ENCODE data around the gene PLEKHF1. TPM values are rescaled to one million over a fixed set of nuclear protein-coding genes. Genes with fewer than 3 reads are reported as not detected.

Gene PLEKHF1
- total and polyA plus RNA-seq, 2 of the 13 experiments (the other 11 are each of a cell fraction or from before 2014, with no cell fraction given), result 2.9 to 3.8 TPM

GRCh38 chr19:29631450-29631849 is 33.8 kb upstream of the PLEKHF1 start (continued):
- TF ChIP-seq HBP1 (CRISPR knock-in tag; IDR thresholded peaks at IDR 0.05; ENCODE audit: low read depth), result no peak
- no peak for TF ChIP-seq GTF3A (CRISPR knock-in tag; conservative IDR thresholded peaks at IDR 0.05)
- TF ChIP-seq ZKSCAN8 (CRISPR knock-in tag; IDR thresholded peaks at IDR 0.05; ENCODE audit: borderline replicate concordance), result no peak
- TF ChIP-seq BRCA1 (CRISPR knock-in tag; IDR thresholded peaks at IDR 0.05), result no peak
- no peak for TF ChIP-seq FOXP1 (IDR thresholded peaks at IDR 0.05)
- no peak for TF ChIP-seq FOXP1 (CRISPR knock-in tag; IDR thresholded peaks at IDR 0.05)
- no peak for TF ChIP-seq CHD2 (IDR thresholded peaks at IDR 0.05; ENCODE audit: low read depth, low read length)

DNA sequence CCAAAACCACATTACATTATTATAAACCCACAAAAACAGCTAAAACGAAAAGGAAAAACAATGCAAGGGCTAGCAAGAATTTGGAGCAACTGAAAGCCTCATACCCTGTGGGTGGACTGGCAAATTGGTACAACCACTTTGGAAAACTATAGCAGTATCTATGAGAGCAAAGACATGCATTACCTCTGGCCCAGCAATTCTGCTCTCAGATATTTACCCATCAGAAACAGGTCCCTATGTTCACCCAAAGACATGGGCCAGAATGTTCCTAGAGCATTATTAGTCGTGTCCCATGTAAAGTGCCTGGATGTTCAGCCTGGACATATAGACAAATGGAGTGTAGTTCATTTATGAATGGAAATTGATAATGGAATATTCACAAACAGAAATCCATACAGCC is 31.3 kb upstream of the PLEKHF1 start:
- ChIA-PET POLR2A (interaction anchor here (1.7 kb wide), 1 partner anchor 28 kb away, joined by 5 read pairs; the partner anchor contains the start of gene POP4), CTCF (ENCODE audit: low intra/inter-chr PET ratio, low total read pairs) (no interaction called here)

More for the DNA sequence above, 31.3 kb upstream of the PLEKHF1 start:
- WGBS (ENCODE audit: low lambda C conversion rate), result 0% methylated on average over 2 of the region's 2 CpGs
- Histone ChIP-seq H4K20me1 (ENCODE audit: insufficient read depth, low read length) (no peaks in the 10 kb centered on the region), H3K27ac (ENCODE audit: extremely low read length, insufficient read depth, low read length) (no peak overlapping the region), H3K9ac (ENCODE audit: insufficient read depth, low read depth, low read length) (no peak overlapping the region), H3K4me3 (replicated peaks in 1 of 3; ENCODE audit: insufficient read depth in 1 of 3, low read depth in 2 of 3, low read length in 3 of 3) (no peak overlapping the region), H3K27me3 (ENCODE audit: control insufficient read depth in 1 of 2, insufficient read depth in 2 of 2, low read length in 2 of 2) (peaks cover 0 to 9% of the 10 kb centered on the region in 2 experiments; a peak in 3 of 5 replicates), H3K9me3 (ENCODE audit: low read length) (no peaks in the 10 kb centered on the region), H2AFZ (ENCODE audit: low read length) (no peak overlapping the region), H3K4me1 (ENCODE audit: insufficient read depth, low read length) (no peaks in the 10 kb centered on the region), H3K4me2 (ENCODE audit: low read depth, low read length) (no peak overlapping the region), H3K36me3 (replicated peaks in 1 of 2; ENCODE audit: control insufficient read depth in 1 of 2, insufficient read depth in 2 of 2, low read length in 2 of 2) (no peaks in the 10 kb centered on the region), H3K79me2 (ENCODE audit: insufficient read depth, low read length) (no peaks in the 10 kb centered on the region)
- intact Hi-C loops (cut with micrococcal nuclease; ENCODE audit: unreplicated experiment) (no loop called here), in situ Hi-C loops (cut with HindIII; ENCODE audit: extremely low pct_ligation_motif_present, low pct_unique_long_range_greater_than_20kb) (no loop called here)
- ATAC-seq (no peak), FAIRE-seq (no peak), DNase-seq (ENCODE audit: low spot score) (no peak)
- BruUV-seq (replicated peaks), result no TSS peak
- TF ChIP-seq KDM5B (CRISPR knock-in tag; IDR thresholded peaks at IDR 0.05; ENCODE audit: borderline replicate concordance) (no peak), CEBPB (IDR thresholded peaks at IDR 0.05; ENCODE audit: borderline replicate concordance, low read depth, low read length) (no peak), ZNF775 (CRISPR knock-in tag; IDR thresholded peaks at IDR 0.05; ENCODE audit: borderline replicate concordance) (no peak), ZNF432 (CRISPR knock-in tag; IDR thresholded peaks at IDR 0.05; ENCODE audit: borderline replicate concordance) (no peak), SMARCC2 (IDR thresholded peaks at IDR 0.05) (no peak), KLF15 (CRISPR knock-in tag; IDR thresholded peaks at IDR 0.05; ENCODE audit: borderline replicate concordance) (no peak)
